GM03348 (cell line): ENCODE measurements around the gene PACS2.

Source experiments
- DNase-seq: peaks from one replicate; pipeline ENCODE4 v3.0.0; 2012; ENCODE audit warnings: low spot score

Gene PACS2

GRCh38 chr14:105388110-105388951 lies 73.8 kb downstream of the PACS2 start:
- DNase-seq: no peak

DNA sequence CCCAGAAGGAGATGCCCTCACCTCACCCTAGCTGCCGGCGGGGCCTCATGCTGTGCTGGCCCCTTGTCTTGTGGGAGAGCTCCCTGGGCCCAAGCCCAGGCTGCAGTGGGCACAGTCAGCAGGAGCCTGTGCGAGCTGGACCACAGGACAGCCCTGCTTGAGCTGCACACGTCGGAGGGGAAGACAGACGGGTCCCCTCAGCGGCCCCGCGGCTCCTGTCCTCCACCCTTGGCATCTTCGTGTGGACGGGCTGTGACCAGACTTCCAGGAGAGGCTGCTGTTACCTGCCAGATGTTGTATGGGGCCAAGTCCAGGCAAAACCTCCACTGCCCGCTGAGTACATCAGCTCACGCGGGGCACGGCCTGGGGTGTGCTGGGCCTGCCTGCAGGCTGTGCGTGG lies 74.4 kb downstream of the PACS2 start:
- DNase-seq: no peak

DNA sequence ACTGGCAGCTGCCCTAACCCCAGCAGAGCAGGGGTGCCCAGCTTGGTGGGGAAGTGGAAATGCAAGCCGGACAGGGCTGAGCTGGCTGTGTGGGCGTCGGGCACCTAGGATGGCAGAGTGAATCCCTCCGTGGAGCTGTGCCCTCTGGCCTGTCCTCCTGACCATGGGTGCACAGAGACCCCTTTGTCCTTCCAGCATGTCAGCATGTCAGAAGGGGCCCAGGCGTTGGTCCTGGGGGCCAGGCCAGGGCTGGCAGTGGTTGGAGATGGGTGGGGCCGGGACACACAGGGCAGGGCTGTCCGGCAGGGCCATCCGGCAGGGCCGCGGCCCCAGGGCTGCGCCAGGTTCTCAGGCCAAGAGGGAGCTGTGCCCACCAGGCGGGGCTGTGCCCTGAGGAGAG lies 75.0 kb downstream of the PACS2 start:
- DNase-seq: no peak

- no peak for DNase-seq
These were observed 75.7 kb downstream of the PACS2 start for GRCh38 chr14:105389976-105390848.

DNA sequence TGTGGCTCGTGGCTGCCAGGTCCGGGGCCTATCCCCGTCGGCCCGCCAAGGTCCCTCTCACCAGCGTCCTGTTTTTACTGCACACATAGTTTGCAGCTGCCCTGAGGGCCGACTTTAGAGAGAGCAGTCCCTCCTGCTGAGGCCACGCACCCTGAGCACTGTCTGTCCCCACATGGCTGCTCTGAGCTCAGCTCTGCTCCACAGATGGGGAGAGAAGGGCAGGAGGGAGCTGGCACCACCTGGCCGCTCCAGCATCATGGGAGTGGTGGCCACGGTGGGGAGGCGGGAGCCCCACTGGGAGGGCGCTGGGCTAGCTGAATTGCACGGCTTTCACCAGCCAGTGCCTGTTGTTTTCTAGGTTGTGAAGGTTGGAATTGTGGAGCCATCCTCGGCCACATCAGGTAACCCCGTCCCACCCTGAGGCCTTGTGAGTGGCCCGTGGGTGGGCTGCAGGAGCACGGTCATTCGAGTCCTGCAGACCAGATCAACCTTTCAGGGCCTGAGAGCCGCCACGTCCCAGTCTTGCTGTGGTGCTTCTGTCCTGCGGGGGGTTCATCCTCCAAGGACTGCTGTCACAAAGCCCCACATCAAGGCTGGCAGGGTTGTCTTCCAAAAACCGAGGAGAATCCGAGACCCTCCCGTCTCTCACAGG lies 76.4 kb downstream of the PACS2 start:
- DNase-seq: no peak

DNA sequence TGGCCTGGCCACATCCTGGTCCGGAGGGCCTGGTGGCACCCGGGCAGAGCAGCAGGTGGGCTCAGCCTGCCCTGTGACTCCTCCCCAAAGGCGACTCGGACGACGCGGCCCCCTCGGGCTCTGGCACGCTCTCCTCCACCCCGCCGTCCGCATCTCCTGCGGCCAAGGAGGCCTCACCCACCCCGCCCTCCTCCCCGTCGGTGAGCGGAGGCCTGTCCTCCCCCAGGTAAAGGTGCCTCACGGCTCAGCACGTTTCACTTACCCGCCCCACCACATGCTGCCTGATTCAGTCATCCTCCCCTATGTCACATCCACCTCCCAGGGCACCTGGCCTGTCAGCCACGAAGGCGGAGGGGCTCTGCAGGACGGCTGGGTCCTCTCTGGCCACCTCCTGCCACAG lies 77.0 kb downstream of the PACS2 start:
- DNase-seq: no peak

DNA sequence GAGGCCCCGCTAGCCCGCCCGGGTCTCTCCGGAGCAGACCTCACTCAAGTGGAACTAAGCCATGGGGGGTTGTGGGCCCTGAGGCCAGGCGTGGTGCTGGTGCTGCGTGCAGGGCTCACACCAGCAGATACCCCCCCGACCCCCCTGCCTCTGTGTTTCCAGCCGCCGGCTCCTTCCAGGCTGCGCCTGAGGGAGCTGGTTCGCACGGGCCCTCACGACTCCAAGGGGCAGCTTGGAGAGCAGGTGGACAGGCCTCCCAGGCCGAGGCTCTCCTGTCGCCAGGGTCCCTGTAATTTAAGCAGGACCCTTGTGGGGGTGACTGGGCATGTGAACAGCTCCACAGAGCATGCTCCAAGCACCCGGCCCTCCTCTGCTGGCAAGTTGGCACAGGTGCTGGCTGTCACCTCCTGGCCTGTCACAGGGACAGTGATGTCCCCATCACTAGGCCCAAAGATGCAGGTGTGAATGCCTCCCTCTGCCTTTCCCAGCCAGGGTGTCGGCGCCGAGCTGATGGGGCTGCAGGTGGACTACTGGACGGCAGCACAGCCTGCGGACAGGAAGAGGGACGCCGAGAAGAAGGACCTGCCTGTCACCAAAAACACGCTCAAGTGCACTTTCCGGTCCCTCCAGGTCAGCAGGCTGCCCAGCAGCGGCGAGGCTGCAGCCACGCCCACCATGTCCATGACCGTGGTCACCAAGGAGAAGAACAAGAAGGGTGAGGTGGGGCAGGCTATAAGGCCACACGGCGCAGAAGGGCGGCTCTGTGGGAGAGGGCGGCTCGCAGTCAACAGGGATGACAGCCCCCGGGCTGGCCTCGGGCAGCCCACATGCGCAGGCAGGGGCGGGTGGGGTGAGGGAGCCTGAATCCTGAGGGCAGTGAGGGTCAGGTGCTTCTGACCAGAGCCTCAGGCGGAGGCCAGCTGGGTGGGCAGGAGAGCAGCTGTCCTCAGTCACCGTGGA lies 77.9 kb downstream of the PACS2 start:
- DNase-seq: no peak

DNA sequence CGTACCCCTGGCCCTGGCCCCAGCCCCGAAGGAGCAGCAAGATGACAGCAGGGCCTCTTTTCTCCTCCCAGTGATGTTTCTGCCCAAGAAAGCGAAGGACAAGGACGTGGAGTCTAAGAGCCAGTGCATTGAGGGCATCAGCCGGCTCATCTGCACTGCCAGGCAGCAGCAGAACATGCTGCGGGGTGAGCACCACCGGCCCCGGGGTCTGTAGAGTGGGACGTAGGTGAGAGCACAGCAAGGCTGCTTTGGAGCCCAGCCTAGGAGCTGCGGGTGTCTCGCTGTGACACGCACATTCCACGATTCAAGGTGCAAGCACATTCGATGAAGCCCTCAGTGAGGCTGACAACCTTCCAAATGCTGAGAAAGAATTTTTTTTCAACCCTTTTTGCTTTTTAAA lies 78.6 kb downstream of the PACS2 start:
- DNase-seq: no peak

DNA sequence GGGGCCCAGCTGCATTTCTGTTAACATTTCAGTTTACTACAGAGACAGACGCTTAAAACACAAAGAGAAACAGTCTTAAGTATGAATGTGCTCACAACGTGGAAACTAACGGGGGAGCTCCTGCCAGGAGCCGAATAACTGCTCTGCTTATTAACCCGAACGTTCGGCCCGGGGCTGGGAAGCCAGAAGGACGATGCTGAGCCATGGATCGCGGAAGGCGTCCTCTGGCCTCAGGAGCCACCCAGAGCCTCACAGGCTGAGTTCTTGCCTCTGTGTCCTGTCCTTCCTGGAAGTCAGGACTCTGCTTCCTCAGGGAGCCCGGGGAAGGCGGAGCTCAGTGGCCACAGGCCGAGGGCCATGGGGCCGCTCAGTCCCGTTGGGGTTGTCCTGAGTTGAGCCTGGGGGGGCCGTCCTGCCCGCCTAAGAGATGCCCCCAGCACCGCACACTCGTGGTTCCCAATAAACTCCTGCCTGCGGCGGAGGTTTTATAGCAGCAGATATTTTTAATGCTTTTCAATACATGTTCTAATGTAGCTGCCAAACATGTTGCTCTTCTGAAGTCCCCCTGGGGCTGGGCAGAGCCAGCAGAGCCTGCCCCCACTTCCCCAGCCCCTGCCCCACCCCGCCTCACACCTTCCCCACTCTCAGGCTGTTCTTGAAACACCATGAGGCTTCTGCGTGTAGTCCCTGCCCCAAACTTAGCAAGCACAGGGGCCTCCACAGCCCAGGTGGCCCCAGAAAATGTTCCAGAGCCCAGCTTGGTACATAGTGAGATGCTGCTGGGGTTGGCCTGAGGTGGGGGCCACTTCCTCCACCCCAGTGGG lies 80.4 kb downstream of the PACS2 start:
- DNase-seq: no peak

GRCh38 chr14:105395538-105395854 lies 80.9 kb downstream of the PACS2 start:
- DNase-seq: no peak

DNA sequence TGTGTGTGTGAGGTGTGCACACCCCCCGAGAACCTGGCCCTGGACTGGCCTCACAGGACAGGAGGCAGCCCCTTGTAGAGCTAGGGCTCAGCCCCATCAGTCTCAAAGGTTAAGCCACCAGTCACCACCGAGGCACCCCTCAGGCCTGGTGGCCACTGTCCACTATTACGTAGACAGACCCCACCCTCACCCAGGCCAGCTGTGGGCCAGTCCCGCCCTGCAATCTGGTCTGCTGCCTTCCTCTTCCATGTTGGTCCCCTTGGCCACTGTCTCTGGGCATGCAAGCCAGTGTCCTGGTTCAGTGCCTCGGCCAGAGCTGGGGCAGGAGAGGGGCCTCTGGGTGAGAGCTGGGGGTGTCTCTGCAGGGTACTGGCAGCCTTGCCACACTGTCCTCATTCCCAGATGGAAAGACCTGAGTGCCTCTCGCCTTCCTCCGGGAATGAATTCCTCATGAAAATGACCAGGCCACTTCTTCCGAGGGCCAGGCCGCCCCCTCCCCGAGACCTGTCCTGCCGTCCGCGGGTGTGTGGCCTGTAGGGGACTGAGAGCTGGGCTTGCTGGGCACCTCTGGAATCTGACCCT lies 82.9 kb downstream of the PACS2 start:
- no peak for DNase-seq

DNA sequence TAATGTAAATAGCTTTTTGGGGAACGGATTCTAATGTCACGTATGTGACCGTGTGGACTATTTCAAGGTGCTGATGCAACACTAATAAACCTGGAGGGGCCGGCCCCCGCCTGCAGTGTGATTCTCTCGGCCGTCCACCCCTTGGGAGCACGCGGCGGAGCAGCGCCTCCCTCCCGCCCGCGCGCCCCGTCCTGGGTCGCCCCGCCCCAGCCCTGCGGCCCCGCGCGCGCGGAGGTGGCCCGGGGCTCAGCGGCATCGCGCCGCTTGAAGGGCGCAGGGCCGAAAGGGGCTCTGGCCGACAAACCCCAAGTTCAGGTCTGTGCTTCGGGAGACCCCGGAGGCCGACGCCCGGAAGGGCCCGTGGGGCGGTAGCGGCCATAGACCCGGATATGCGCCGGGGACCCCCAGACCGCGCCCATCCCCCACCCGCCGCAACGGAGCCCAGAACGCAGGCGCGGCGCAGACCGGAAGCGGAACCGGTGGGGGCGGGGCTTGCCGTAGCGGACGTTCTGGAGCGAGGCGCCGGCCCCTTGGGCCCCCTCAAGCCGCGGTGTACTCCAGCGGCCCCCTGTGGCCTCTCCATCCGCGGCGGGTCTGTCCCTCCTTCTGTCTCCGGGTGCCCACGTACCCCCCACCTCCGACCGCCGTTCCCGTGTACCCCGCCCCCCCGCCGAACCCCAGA lies 83.6 kb downstream of the PACS2 start, which contains the start of gene TEX22:
TEX22 (plus strand) TSS at position 495 of the 682 bp plus-strand sequence. CDS start 803 bp downstream, outside the sequence.
- peak; percentile 97 for DNase-seq

DNA sequence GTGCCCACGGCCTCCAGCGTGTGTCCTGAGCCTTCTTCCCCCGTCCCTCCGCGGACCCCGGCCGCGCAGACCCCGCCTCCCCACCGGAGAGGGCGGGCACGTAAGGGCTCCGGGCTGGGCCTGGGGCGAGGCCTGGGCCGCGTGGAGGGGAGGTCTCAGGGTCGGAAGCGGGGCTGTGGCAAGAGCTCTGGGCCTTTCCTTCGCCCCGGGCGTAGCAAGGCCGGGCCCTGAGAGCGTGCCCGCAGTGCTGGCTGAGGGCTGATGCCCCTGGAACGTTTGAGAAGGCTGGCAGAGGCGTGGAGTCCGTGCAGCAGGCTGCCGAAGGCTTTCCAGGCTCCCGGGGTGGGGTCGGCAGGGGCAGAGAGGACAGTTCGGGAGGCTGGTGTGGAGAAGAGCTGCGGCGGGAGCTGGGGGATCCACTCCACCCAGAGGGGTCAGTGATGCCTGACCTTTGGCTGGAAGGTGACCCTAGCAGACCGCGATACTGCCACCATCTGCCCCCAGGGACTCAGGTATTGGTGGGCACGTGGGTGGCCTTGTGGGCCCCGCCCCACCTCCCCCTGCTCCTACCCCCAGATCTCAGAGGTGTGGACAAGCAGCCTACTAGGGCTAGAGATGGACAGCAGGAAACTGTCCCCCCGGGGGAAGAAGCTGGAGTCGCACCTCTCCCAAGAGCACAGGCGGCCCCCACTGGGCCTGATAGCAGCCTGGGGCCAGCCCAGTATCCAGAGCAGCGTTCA lies 84.3 kb downstream of the PACS2 start:
- no peak for DNase-seq

- DNase-seq: no peak
These were observed 84.9 kb downstream of the PACS2 start for GRCh38 chr14:105399466-105399775.

GRCh38 chr14:105400016-105400415 lies 85.5 kb downstream of the PACS2 start:
- no peak for DNase-seq

DNA sequence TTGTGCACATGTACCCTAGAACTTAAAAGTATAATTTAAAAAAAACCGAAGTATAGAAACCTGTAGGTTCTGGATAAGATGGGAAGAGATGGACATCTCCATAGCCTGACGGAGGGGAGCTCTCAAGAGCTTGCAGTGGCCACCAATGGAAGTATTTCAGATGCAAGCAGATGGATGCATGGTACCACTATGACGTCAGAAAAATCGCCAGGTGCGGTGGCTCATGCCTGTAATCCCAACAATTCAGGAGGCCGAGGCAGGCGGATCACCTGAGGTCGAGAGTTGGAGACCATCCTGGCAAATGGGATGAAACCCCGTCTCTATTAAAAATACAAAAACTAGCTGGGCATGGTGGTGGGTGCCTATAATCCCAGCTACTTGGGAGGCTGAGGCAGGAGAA lies 87.2 kb downstream of the PACS2 start:
- DNase-seq: no peak

DNA sequence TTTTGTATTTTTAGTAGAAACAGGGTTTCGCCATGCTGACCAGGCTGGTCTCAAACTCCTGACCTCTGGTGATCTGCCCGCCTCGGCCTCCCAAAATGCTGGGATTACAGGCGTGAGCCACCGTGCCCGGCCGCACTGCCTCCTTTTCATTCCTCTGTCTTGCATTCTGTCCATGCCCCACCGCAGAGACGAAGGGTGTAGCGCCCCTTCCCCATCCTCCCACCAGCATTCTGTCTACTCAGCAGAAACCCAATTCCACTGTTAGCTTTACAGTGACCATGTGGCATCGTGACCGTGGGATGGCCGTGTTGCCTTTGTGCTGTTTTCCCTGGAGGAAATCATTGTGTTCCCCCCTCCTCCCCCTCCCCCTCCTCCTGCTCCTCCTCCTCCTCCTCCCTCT lies 94.0 kb downstream of the PACS2 start:
- no peak for DNase-seq

DNA sequence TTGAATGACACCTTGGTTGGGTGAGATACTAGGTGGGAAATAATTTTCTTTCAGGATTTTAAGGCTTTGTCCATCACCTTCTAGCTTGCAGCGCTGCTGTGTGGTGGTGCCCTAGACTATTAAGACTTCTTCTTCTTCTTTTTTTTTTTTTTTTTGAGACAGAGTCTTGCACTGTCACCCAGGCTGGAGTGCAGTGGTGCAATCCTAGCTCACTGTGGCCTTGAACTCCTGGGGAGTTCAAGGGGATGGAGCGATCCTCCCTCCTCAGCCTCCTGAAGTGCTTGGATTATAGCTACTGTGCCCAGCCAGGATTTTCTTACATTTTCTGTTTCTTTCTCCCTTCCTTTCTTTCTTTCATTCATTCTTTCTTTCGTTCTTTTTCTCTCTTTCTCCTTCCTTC lies 94.8 kb downstream of the PACS2 start:
- no peak for DNase-seq

- no peak for DNase-seq
These were observed 96.1 kb downstream of the PACS2 start for GRCh38 chr14:105410642-105411016.
